Motor neuron (in vitro differentiated cells): Measurements from ENCODE around the gene AVPR1B. TPM values are rescaled to one million over a fixed set of nuclear protein-coding genes. Genes with fewer than 3 reads are reported as not detected.

Experiments
- ATAC-seq, 8 experiments: fragments of 200-7000 bp; cut with Tn5 transposase; replicated peaks in 6 of 8; 2 replicates each; pipeline ENCODE4 v1.8.0; 2021; ENCODE audit warnings: mild to moderate bottlenecking in 8 of 8, moderate library complexity in 8 of 8
- H3K27ac ChIP-seq, 2 donors: fragments of 250-450 bp; sonication (Bioruptor Pico); 2 replicates each; pipeline ENCODE4 v1.9.0; 2021; ENCODE audit warnings: antibody characterized with exemption in 2 of 2, mild to moderate bottlenecking in 2 of 2, moderate library complexity in 1 of 2
- H3K4me1 ChIP-seq, 2 donors: fragments of 250-450 bp; sonication (Bioruptor Pico); replicated peaks in 1 of 2; 2 replicates each; pipeline ENCODE4 v1.6.1; 2021; ENCODE audit warnings: antibody characterized with exemption in 2 of 2, mild to moderate bottlenecking in 2 of 2, moderate library complexity in 1 of 2
- H3K4me3 ChIP-seq, 5 donors: fragments of 250-450 bp; sonication (Bioruptor Pico); 2 replicates each; pipeline ENCODE4 v1.9.0; 2021; ENCODE audit warnings: antibody characterized with exemption in 5 of 5, mild to moderate bottlenecking in 5 of 5, moderate library complexity in 4 of 5
- WGBS, 10 experiments: fragments of 450-650 bp; shearing (Covaris generic); methylation state at CpG; one replicate each; pipeline ENCODE4 v1.0.0; 2022; 5-methylcytosine and 5-hydroxymethylcytosine counted together
- in situ Hi-C, 9 experiments: fragments of 400-800 bp; cut with MboI; loops; one replicate each; pipeline ENCODE4 v1.15.0; 2021; ENCODE audit warnings: low sequenced_read_pairs in 9 of 9, low pct_unique_long_range_greater_than_20kb in 2 of 9; ENCODE audit not compliant: unreplicated experiment in 9 of 9
- total RNA-seq, 8 experiments: library from RNA; unstranded; fragments of 300-600 nt; gene quantifications; 2 replicates each; pipeline versions ENCODE4 v1.2.3 to v1.2.4, GENCODE V29; 2022

AVPR1B gene
- total RNA-seq, 8 experiments from 2014 or later: 0.05 to 1.3 (median 0.21) TPM; not detected in 2

GRCh38 chr1:206097381-206097780 is 19.8 kb downstream of the AVPR1B start:
- Histone ChIP-seq H3K4me1 (peaks cover 0 to 3% of the 10 kb centered on the region in 2 donors), H3K4me3 (no peak overlapping the region), H3K27ac (no peak overlapping the region)
- 0 to 90% (median 55%) methylated on average over 1 to 3 of the region's 3 CpGs for WGBS, 10 experiments
- ATAC-seq: no peak
- in situ Hi-C loops: no loop called here

GRCh38 chr1:206094024-206094423 is 23.2 kb downstream of the AVPR1B start:
- Histone ChIP-seq H3K4me1 (no peaks in the 10 kb centered on the region), H3K27ac (no peak overlapping the region), H3K4me3 (no peak overlapping the region)
- in situ Hi-C loops: no loop called here
- no peak for ATAC-seq
- WGBS, 10 experiments: 0 to 100% (median 76%) methylated on average over 1 to 4 of the region's 7 CpGs; no CpG with 5 or more reads in 2 of the 10 experiments

- in situ Hi-C loops: no loop called here
- H3K4me3 ChIP-seq: no peak overlapping the region
- H3K27ac ChIP-seq: no peak overlapping the region
- H3K4me1 ChIP-seq: no peaks in the 10 kb centered on the region
- ATAC-seq: no peak
- WGBS, 10 experiments: 21 to 88% (median 62%) methylated on average over 2 to 3 of the region's 3 CpGs
Measured at GRCh38 chr1:206089341-206089740, 27.8 kb downstream of the AVPR1B start.

GRCh38 chr1:206087091-206087490 is 30.1 kb downstream of the AVPR1B start:
- ATAC-seq: no peak
- no peaks in the 10 kb centered on the region for H3K4me1 ChIP-seq
- H3K27ac ChIP-seq: no peak overlapping the region
- in situ Hi-C loops: no loop called here
- no peak overlapping the region for H3K4me3 ChIP-seq
- WGBS, 10 experiments: 10 to 100% (median 89%) methylated on average over 1 to 3 of the region's 3 CpGs; no CpG with 5 or more reads in 1 of the 10 experiments

- 67 to 100% (median 88%) methylated on average over 1 to 2 of the region's 2 CpGs; no CpG with 5 or more reads in 3 of the 10 experiments for WGBS, 10 experiments
- in situ Hi-C loops: no loop called here
Measured at GRCh38 chr1:206083750-206084149, 33.4 kb downstream of the AVPR1B start.

GRCh38 chr1:206082831-206083695 is 34.1 kb downstream of the AVPR1B start:
- Histone ChIP-seq H3K4me1 (no peaks in the 10 kb centered on the region), H3K27ac (no peak overlapping the region), H3K4me3 (no peak overlapping the region)
- no peak for ATAC-seq
- in situ Hi-C loops: no loop called here
- 53 to 91% (median 71%) methylated on average over 2 to 7 of the region's 8 CpGs for WGBS, 10 experiments

More at GRCh38 chr1:206083750-206084149, 33.4 kb downstream of the AVPR1B start:
- no peak overlapping the region for H3K4me3 ChIP-seq
- H3K27ac ChIP-seq: no peak overlapping the region
- ATAC-seq: no peak
- H3K4me1 ChIP-seq: no peaks in the 10 kb centered on the region

- ATAC-seq: peak in 5 of 8 experiments; percentile 22 to 98 (median 93)
- 40 to 78% (median 70%) methylated on average over 2 to 5 of the region's 5 CpGs; no CpG with 5 or more reads in 4 of the 10 experiments for WGBS, 10 experiments
- Histone ChIP-seq H3K27ac (no peak overlapping the region), H3K4me3 (no peak overlapping the region), H3K4me1 (no peaks in the 10 kb centered on the region)
- in situ Hi-C loops: no loop called here
Measured at GRCh38 chr1:206081856-206082255, 35.3 kb downstream of the AVPR1B start.

- no peak for ATAC-seq
- Histone ChIP-seq H3K27ac (no peak overlapping the region), H3K4me3 (no peak overlapping the region), H3K4me1 (no peaks in the 10 kb centered on the region)
- in situ Hi-C loops: no loop called here
- 36 to 100% (median 71%) methylated on average over 1 to 7 of the region's 8 CpGs for WGBS, 10 experiments
Measured at GRCh38 chr1:206080026-206080820, 37.0 kb downstream of the AVPR1B start.

- 0 to 86% (median 50%) methylated on average over 1 of the region's 1 CpG; no CpG with 5 or more reads in 1 of the 10 experiments for WGBS, 10 experiments
- Histone ChIP-seq H3K4me1 (no peaks in the 10 kb centered on the region), H3K4me3 (no peak overlapping the region), H3K27ac (no peak overlapping the region)
- ATAC-seq: no peak
- in situ Hi-C loops: no loop called here
Measured at GRCh38 chr1:206079135-206079534, 38.1 kb downstream of the AVPR1B start.

- Histone ChIP-seq H3K4me1 (no peaks in the 10 kb centered on the region), H3K4me3 (no peak overlapping the region), H3K27ac (no peak overlapping the region)
- in situ Hi-C loops: no loop called here
- WGBS, 10 experiments: 43 to 92% (median 65%) methylated on average over 1 to 11 of the region's 11 CpGs
- peak in 5 of 8 experiments; percentile 61 to 80 (median 72) for ATAC-seq
Measured at GRCh38 chr1:206075786-206076755, 41.1 kb downstream of the AVPR1B start.

- no peak overlapping the region for H3K4me3 ChIP-seq
- no peak for ATAC-seq
- WGBS, 10 experiments: 64 to 100% (median 78%) methylated on average over 1 to 3 of the region's 3 CpGs; no CpG with 5 or more reads in 2 of the 10 experiments
- H3K27ac ChIP-seq: no peak overlapping the region
- in situ Hi-C loops: no loop called here
- H3K4me1 ChIP-seq: no peaks in the 10 kb centered on the region
Measured at GRCh38 chr1:206074839-206075238, 42.3 kb downstream of the AVPR1B start.

GRCh38 chr1:206070627-206071304 is 46.4 kb downstream of the AVPR1B start:
- in situ Hi-C loops: no loop called here
- 49 to 100% (median 86%) methylated on average over 1 to 9 of the region's 9 CpGs for WGBS, 10 experiments
- no peak overlapping the region for H3K4me3 ChIP-seq
- ATAC-seq: no peak
- H3K4me1 ChIP-seq: no peaks in the 10 kb centered on the region
- H3K27ac ChIP-seq: no peak overlapping the region
